ENCODE results near the gene KRT6A. TPM values are rescaled to one million over a fixed set of nuclear protein-coding genes. Genes with fewer than 3 reads are reported as not detected.

KRT6A gene
- total RNA-seq, 1 experiment from 2014 or later, result not detected

DNA sequence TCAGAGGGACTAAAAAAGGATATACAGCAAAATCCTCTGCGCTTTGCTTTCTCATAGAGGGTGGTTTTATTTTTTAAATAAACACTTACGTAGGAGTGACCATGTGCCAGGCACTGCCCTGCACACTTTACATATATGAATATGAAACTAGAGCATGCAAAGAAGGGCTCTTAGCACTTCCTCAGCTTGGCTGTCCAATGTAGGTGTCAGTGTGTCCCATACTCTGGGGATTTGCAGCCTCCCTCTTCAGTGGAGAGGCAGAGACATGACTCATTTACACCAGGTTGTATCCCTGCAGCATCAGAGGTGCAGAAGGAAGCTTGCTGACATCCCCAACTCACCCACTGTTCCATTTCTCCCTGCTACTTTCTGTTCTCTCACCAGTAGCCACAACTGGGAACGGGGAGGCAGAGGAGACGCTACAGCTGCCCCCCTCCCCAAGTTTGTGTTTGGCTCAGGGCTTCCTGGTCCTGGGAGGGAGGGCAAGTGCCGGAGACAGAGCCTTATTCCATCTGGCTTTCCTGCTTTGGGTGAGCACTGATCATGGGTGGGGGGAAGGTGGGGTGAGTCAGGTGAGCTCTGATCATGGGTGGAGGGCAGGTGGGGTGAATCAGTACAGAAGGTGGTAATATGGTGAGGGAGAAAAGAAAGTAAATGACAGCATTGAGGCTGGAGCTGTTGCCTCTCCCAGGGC, 32.0 kb upstream of the KRT6A start:
- no peak for DNase-seq (ENCODE audit: low read depth)

DNA sequence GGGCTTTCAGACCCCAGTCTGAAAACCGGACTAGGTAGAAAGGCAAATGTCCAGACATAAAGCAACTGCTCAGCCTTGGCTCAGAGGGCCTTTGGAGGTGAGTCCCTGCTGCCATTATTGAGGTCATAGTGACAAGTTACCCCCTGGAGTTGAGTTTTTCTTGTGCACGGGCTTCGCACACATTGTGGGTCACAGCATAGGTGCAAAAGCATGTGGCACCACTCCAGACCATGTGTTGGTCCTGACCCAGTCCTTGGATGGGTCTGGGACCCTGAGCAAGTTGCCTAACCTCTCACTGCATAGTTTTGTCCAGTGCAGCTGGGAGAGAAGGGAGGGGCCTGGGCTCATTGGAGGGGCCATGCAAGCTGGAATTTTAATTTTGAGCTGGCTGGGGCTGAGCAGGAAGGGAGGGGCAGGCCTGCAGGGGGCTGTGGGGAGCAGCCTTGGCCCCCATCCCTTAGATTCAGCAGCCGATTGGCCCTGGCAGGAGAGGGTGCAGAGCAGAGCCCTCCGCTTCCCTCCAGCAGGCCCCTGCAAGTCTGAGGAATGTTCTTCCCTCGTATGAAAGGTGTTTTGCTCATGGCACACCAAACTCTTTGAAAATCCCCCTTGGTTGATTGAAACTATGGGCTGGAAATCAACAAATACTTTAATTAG, 31.3 kb upstream of the KRT6A start:
- DNase-seq (ENCODE audit: low read depth), result no peak

GRCh38 chr12:52523824-52524223, 30.8 kb upstream of the KRT6A start:
- DNase-seq (ENCODE audit: low read depth), result peak; percentile 39

- peak; percentile 9 for DNase-seq (ENCODE audit: low read depth)
Observed at GRCh38 chr12:52522346-52523011, 29.4 kb upstream of the KRT6A start.

GRCh38 chr12:52521568-52522266, 28.7 kb upstream of the KRT6A start:
- DNase-seq (ENCODE audit: low read depth), result peak; percentile 46

- no peak for DNase-seq (ENCODE audit: low read depth)
Observed at GRCh38 chr12:52521175-52521567, 28.1 kb upstream of the KRT6A start.

GRCh38 chr12:52519826-52520662, 27.0 kb upstream of the KRT6A start, which contains the start of gene KRT5:
Gene KRT5 (minus strand): TSS chr12:52520394. CDS start chr12:52520296, 98 bp downstream.
- DNase-seq (ENCODE audit: low read depth), result no peak

DNA sequence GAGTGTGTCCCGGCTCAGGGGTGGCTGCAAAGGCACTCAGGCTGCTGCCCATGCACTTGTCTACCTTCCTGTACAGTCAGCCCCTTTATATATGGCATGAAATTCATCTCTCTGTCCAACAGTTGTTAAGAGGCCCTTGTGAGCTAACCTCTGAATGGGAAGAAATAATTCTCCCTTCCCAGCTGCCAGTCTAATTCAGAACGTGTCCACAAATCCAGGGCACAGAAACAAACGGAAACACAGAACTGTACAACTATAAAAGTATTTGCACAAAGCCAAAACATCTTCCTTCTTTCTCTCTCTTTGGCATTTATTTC, 26.3 kb upstream of the KRT6A start:
- DNase-seq (ENCODE audit: low read depth), result no peak

- DNase-seq (ENCODE audit: low read depth), result no peak
Observed at GRCh38 chr12:52518574-52519386, 25.7 kb upstream of the KRT6A start.

GRCh38 chr12:52517888-52518287, 24.8 kb upstream of the KRT6A start:
- DNase-seq (ENCODE audit: low read depth), result no peak

DNA sequence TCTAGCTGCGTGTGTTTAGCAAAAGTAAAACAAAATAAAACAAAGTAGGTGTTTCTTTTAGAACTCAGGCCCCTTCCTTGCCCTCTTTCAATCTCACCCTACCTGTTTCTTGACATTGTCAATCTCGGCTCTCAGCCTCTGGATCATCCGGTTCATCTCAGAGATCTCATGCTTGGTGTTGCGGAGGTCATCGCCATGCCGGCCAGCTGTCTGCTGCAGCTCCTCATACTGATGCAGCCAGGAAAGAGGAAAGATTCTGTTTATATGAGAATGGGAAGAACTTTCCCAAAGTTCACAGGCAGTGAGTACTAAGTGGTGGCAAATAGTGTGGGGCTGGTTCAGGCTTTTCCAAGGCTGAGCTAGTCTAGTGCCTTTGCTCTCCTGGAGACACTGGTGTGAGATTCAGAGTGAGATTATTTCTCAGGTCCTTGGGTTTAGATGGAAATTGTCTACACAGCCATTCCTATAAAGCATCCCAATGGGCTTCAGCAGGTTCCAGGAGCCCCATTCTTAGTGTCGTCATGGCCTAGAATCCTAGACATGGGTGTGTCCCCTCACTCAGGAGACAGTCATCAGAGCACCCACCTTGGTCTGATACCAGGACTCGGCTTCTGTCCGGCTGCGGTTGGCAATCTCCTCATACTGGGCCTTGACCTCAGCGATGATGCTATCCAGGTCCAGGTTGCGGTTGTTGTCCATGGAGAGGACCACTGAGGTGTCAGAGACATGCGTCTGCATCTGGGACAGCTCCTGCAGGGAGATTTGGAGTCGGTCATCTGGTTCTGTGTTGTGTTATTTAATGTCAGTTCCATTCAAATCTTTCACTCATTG, 24.2 kb upstream of the KRT6A start:
- DNase-seq (ENCODE audit: low read depth), result no peak

DNA sequence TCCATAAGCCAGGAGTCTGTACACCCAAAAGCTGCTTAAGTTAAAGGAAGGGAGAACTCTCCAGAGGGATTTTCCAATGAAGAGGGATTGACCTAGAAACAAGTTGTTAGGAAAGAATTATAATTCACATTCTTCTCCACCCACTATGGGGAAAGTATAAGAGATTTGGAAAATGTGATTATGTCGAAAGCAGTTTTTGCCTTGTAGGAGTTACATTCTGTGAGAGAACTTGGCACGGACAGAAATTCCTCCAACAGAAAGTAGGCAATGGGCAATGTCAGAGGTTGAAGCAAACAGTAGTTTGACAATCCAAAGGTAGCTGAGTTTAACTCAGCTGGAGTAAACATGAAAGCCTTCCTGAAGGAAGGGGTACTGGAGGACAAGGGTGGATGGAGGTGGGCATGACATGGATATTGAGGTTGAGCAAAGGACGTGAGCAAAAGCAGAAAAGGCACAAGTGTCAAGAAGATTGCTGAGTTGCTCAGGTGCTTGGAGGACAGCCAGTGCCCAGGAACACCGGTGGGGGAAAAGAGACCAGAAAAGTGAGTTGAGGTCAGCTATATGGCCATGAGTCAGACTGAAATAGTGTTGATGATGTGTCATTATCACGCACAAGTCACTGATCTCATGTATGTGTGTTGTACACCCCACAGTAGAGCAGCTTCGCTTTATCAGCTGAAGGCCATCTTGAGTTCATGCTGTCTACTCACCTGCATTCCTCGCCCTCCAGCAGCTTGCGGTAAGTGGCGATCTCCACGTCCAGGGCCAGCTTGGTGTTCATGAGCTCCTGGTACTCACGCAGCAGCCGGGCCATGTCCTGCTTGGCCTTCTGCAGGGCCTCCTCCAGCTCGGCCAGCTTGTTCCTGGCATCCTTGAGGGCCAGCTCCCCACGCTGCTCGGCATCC, 23.1 kb upstream of the KRT6A start:
- no peak for DNase-seq (ENCODE audit: low read depth)

DNA sequence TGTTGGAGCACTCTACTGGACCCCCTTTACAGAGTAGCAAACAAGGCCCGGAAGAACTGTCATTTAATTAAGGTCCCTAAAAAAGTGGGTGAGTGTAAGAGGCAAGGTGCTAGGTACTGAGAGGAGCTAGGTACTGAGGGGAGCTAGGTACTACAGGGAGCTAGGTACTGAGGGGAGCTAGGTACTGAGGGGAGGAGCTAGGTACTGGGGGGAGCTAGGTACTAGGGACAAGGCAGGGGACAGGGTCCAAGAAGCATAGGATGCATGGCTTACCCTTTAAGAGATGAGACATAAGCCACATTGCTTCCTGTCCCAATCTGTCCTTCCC, 22.2 kb upstream of the KRT6A start:
- DNase-seq (ENCODE audit: low read depth), result no peak

GRCh38 chr12:52514471-52515318, 21.6 kb upstream of the KRT6A start:
- no peak for DNase-seq (ENCODE audit: low read depth)

- no peak for DNase-seq (ENCODE audit: low read depth)
Observed at GRCh38 chr12:52513736-52514135, 20.7 kb upstream of the KRT6A start.

- no peak for DNase-seq (ENCODE audit: low read depth)
Observed at GRCh38 chr12:52508211-52508610, 15.2 kb upstream of the KRT6A start.

GRCh38 chr12:52506858-52507715, 14.0 kb upstream of the KRT6A start:
- peak; percentile 43 for DNase-seq (ENCODE audit: low read depth)
